B cell (primary cell): ENCODE data around the gene NR4A2. TPM values are rescaled to one million over a fixed set of nuclear protein-coding genes. Genes with fewer than 3 reads are reported as not detected.
A peak's percentile ranks its signal among the peaks of the same experiment; 100 is the strongest.

Experiments
- ATAC-seq: fragments of 200-7000 bp; cut with Tn5 transposase; one replicate; pipeline ENCODE4 v1.10.0; 2021; ENCODE audit warnings: low read depth, mild to moderate bottlenecking, moderate number of reproducible peaks, moderate library complexity
- CTCF ChIA-PET: fragments of 350-600 bp; sonication (Branson Sonifier 250); formaldehyde crosslinking; loops from one replicate; lab custom pipeline; 2021; ENCODE audit warnings: antibody characterized with exemption, inconsistent platforms; lab: Charles Lee
- POLR2A ChIA-PET: fragments of 350-600 bp; sonication (Branson Sonifier 250); formaldehyde crosslinking; loops from one replicate; lab custom pipeline; 2021; ENCODE audit warnings: antibody characterized with exemption; lab: Charles Lee
- DNase-seq: peaks from one replicate; pipeline ENCODE4 v3.0.0; 2013
- H2AFZ ChIP-seq: 2 replicates; pipeline ENCODE4 v1.6.1; 2012; ENCODE audit warnings: mild to moderate bottlenecking, low read depth, low read length; ENCODE audit not compliant: insufficient read depth, poor library complexity, severe bottlenecking
- H3K27ac ChIP-seq, 2 donors: 1 replicate in 1 of 2; 2 replicates in 1 of 2; pipeline ENCODE4 v1.5.1; 2012 to 2013; ENCODE audit warnings: low read length in 2 of 2, mild to moderate bottlenecking in 2 of 2, moderate library complexity in 1 of 2
- H3K27me3 ChIP-seq, 4 experiments: fragments of 200-600 bp in 1 of 4; sonication (generic) in 1 of 4; replicated peaks in 1 of 4; 1 replicate in 2 of 4; 2 replicates in 2 of 4; pipeline versions ENCODE4 v1.6.1 to v1.7.0; 2013 to 2016; ENCODE audit warnings: low read length in 3 of 4, mild to moderate bottlenecking in 2 of 4, mixed read lengths in 1 of 4, moderate library complexity in 1 of 4; ENCODE audit not compliant: insufficient read depth in 4 of 4, control insufficient read depth in 3 of 4; ENCODE audit errors: control extremely low read depth in 1 of 4
- H3K36me3 ChIP-seq, 2 experiments: replicated peaks in 1 of 2; 1 replicate in 1 of 2; 2 replicates in 1 of 2; pipeline versions ENCODE4 v1.6.1 to v1.7.1; 2013; ENCODE audit warnings: low read length in 1 of 2; ENCODE audit not compliant: insufficient read depth in 2 of 2, control insufficient read depth in 1 of 2; ENCODE audit errors: control extremely low read depth in 1 of 2, extremely low read depth in 1 of 2
- H3K4me1 ChIP-seq, 2 donors: fragments of 200-600 bp in 1 of 2; sonication (generic) in 1 of 2; 1 replicate in 1 of 2; 2 replicates in 1 of 2; pipeline versions ENCODE4 v1.5.1 to v1.6.1; 2013 to 2017; ENCODE audit warnings: low read length in 2 of 2; ENCODE audit not compliant: control insufficient read depth in 2 of 2, insufficient read depth in 2 of 2
- H3K4me2 ChIP-seq: replicated peaks from 2 replicates; pipeline ENCODE3; 2012; ENCODE audit warnings: mild to moderate bottlenecking, low read depth, low read length; ENCODE audit not compliant: poor library complexity, severe bottlenecking
- H3K4me3 ChIP-seq, 5 experiments: fragments of 200-600 bp in 1 of 5; sonication (generic) in 1 of 5; 1 replicate in 3 of 5; 2 replicates in 2 of 5; pipeline versions ENCODE4 v1.5.1 to v1.7.0; 2011 to 2016; ENCODE audit warnings: low read length in 4 of 5, mild to moderate bottlenecking in 4 of 5, low read depth in 2 of 5, control low read depth in 1 of 5, moderate library complexity in 1 of 5; ENCODE audit not compliant: insufficient read depth in 1 of 5; ENCODE audit errors: control extremely low read depth in 1 of 5, extremely low read depth in 1 of 5
- H3K79me2 ChIP-seq: fragments of 200-600 bp; sonication (generic); one replicate; pipeline ENCODE4 v1.6.0; 2016; ENCODE audit warnings: low read length; ENCODE audit not compliant: control insufficient read depth, insufficient read depth
- H3K9ac ChIP-seq: fragments of 200-600 bp; sonication (generic); 2 replicates; pipeline ENCODE4 v1.6.1; 2017; ENCODE audit warnings: mild to moderate bottlenecking, low read length, moderate library complexity
- H3K9me3 ChIP-seq, 3 donors: one replicate each; pipeline versions ENCODE4 v1.6.1 to v1.7.1; 2013; ENCODE audit warnings: low read length in 2 of 3; ENCODE audit not compliant: control insufficient read depth in 2 of 3, insufficient read depth in 1 of 3; ENCODE audit errors: control extremely low read depth in 1 of 3
- H4K20me1 ChIP-seq: 2 replicates; pipeline ENCODE4 v1.6.0; 2012; ENCODE audit warnings: mild to moderate bottlenecking, low read length; ENCODE audit not compliant: insufficient read depth, control insufficient read depth, poor library complexity, severe bottlenecking
- H3K27ac Mint-ChIP-seq: one replicate; pipeline ENCODE4 v1.8.0; 2021; ENCODE audit warnings: mixed read lengths
- H3K27me3 Mint-ChIP-seq: one replicate; pipeline ENCODE4 v1.8.0; 2021; ENCODE audit warnings: mixed read lengths
- H3K4me1 Mint-ChIP-seq: one replicate; pipeline ENCODE4 v1.8.0; 2021; ENCODE audit warnings: mixed read lengths
- H3K4me3 Mint-ChIP-seq: one replicate; pipeline ENCODE4 v1.8.0; 2021; ENCODE audit warnings: mixed read lengths
- H3K9me3 Mint-ChIP-seq: one replicate; pipeline ENCODE4 v1.8.0; 2022; ENCODE audit warnings: mixed read lengths; ENCODE audit not compliant: insufficient read depth
- CTCF ChIP-seq: fragments of 200-600 bp; IDR thresholded peaks from one replicate; pipeline ENCODE4 v1.8.0; 2022; ENCODE audit warnings: antibody characterized with exemption, mild to moderate bottlenecking
- EZH2 ChIP-seq: IDR thresholded peaks from 2 replicates; pipeline ENCODE4 v1.6.1; 2012; ENCODE audit warnings: borderline replicate concordance, low read depth, mild to moderate bottlenecking, moderate library complexity, low read length; ENCODE audit not compliant: insufficient read depth, poor library complexity, severe bottlenecking
- WGBS: methylation state at CpG from one replicate; pipeline ENCODE4 v1.1.5; 2013; ENCODE audit warnings: missing lambda C conversion rate; ENCODE audit not compliant: insufficient coverage; 5-methylcytosine and 5-hydroxymethylcytosine counted together
- intact Hi-C: fragments of 100-400 bp; cut with micrococcal nuclease; formaldehyde crosslinking; loops from one replicate; pipeline ENCODE4 v1.10.0; 2022
- polyA plus RNA-seq: library from polyadenylated mRNA; depleted of rRNA; stranded (reverse); fragments of >200 nt; gene quantifications from 2 replicates; pipeline ENCODE4 v1.2.3, GENCODE V29; 2012
- total RNA-seq, 2 donors: library from RNA; stranded (reverse); fragments of 120-200 nt in 1 of 2; gene quantifications; 1 replicate in 1 of 2; 2 replicates in 1 of 2; pipeline versions ENCODE4 v1.2.3 to v1.2.4, GENCODE V29; 2013 to 2022

NR4A2 gene
- total and polyA plus RNA-seq, 2 donors (not counting 1 experiment from before 2014, with no cell fraction given) = 30.6 to 177 TPM

- peak overlapping the region; percentile 99 to 100 for H3K27ac ChIP-seq
- intact Hi-C loops = loop anchor here (1.0 to 5.0 kb wide), 3 partner anchors 9 to 1101 kb away; partner anchors contain the start of genes CYTIP and NR4A2
- WGBS = 0% methylated on average over 12 of the region's 15 CpGs
- Mint-ChIP-seq H3K27me3 (no peaks in the 10 kb centered on the region), H3K9me3 (no peaks in the 10 kb centered on the region), H3K4me3 (peak overlapping the region; percentile 93), H3K4me1 (peaks cover 25% of the 10 kb centered on the region), H3K27ac (peak overlapping the region; percentile 99)
- no peaks in the 10 kb centered on the region for H3K27me3 ChIP-seq
- H2AFZ ChIP-seq = peak overlapping the region; percentile 64
- peak overlapping the region; percentile 81 to 96 (median 84) for H3K4me3 ChIP-seq
- H3K4me1 ChIP-seq = peaks cover 13 to 14% of the 10 kb centered on the region in 2 donors
- H3K9me3 ChIP-seq = no peaks in the 10 kb centered on the region
- no peaks in the 10 kb centered on the region for H3K79me2 ChIP-seq
- POLR2A ChIA-PET = interaction anchor here (0.7 to 1.1 kb wide), 2 partner anchors 95 to 1102 kb away, joined by 3 to 13 read pairs; partner anchors contain the start of gene GPD2
- H4K20me1 ChIP-seq = no peaks in the 10 kb centered on the region
- peak overlapping the region; percentile 100 for H3K9ac ChIP-seq
- CTCF ChIA-PET = interaction anchor here (0.5 to 3.5 kb wide), 5 partner anchors 9 to 248 kb away, joined by 3 to 25 read pairs (median 7); partner anchors contain the start of gene NR4A2
- ATAC-seq = no peak
- no peaks in the 10 kb centered on the region for H3K36me3 ChIP-seq
- DNase-seq = no peak
- TF ChIP-seq CTCF (no peak), EZH2 (no peak)
- H3K4me2 ChIP-seq = peak overlapping the region; percentile 74
Observed at GRCh38 chr2:156340804-156341451, 8.4 kb upstream of the NR4A2 start.

GRCh38 chr2:156340377-156340776, 7.9 kb upstream of the NR4A2 start:
- peak overlapping the region; percentile 74 for H3K4me2 ChIP-seq
- intact Hi-C loops = loop anchor here (5.0 kb wide), 1 partner anchor 1102 kb away; the partner anchor contains the start of gene CYTIP
- H3K4me1 Mint-ChIP-seq = peaks cover 29% of the 10 kb centered on the region
- peak overlapping the region in 1 of 2 donors; percentile 100 for H3K27ac ChIP-seq
- no peaks in the 10 kb centered on the region for H3K27me3 Mint-ChIP-seq
- H4K20me1 ChIP-seq = no peaks in the 10 kb centered on the region
- peak overlapping the region; percentile 67 for H3K4me3 Mint-ChIP-seq
- TF ChIP-seq EZH2 (no peak), CTCF (no peak)
- H3K4me3 ChIP-seq = peak overlapping the region in 1 of 5 experiments; percentile 82
- no peaks in the 10 kb centered on the region for H3K79me2 ChIP-seq
- H3K4me1 ChIP-seq = peaks cover 15 to 17% of the 10 kb centered on the region in 2 donors
- no peak for ATAC-seq
- H3K9me3 ChIP-seq = no peaks in the 10 kb centered on the region
- no peak overlapping the region for H2AFZ ChIP-seq
- no peaks in the 10 kb centered on the region for H3K36me3 ChIP-seq
- H3K9me3 Mint-ChIP-seq = no peaks in the 10 kb centered on the region
- H3K9ac ChIP-seq = peak overlapping the region; percentile 100
- peak; percentile 23 for DNase-seq
- H3K27me3 ChIP-seq = no peaks in the 10 kb centered on the region
- POLR2A ChIA-PET = no interaction called here
- CTCF ChIA-PET = interaction anchor here (1.3 to 3.5 kb wide), 4 partner anchors 8 to 248 kb away, joined by 6 to 25 read pairs (median 9); partner anchors contain the start of gene NR4A2
- peak overlapping the region; percentile 50 for H3K27ac Mint-ChIP-seq
- WGBS = no CpG with 5 or more reads among the region's 1 CpG
